DND-41 (cell line): ENCODE results near the gene SNTB2.

Experiments used
- ATAC-seq: fragments of 200-7000 bp; cut with Tn5 transposase; 3 replicates; pipeline ENCODE4 v1.9.1; 2021; ENCODE audit warnings: low read depth; ENCODE audit not compliant: insufficient read depth
- DNase-seq: peaks from one replicate; pipeline ENCODE4 v3.0.0-alpha.2; 2020
- H2AFZ ChIP-seq: 2 replicates; pipeline ENCODE4 v1.6.0; 2012; ENCODE audit warnings: low read depth, low read length
- H3K27ac ChIP-seq: 2 replicates; pipeline ENCODE4 v1.5.1; 2012; ENCODE audit warnings: low read length, inconsistent platforms
- H3K27me3 ChIP-seq: fragments of 200-600 bp; sonication (generic); 2 replicates; pipeline ENCODE4 v1.6.0; 2012; ENCODE audit warnings: low read length, mild to moderate bottlenecking, inconsistent platforms; ENCODE audit not compliant: insufficient read depth, poor library complexity
- H3K36me3 ChIP-seq: 2 replicates; pipeline ENCODE4 v1.5.1; 2012; ENCODE audit warnings: low read length, inconsistent platforms; ENCODE audit not compliant: insufficient read depth
- H3K4me1 ChIP-seq: 2 replicates; pipeline ENCODE4 v1.5.1; 2012; ENCODE audit warnings: mild to moderate bottlenecking, low read length; ENCODE audit not compliant: insufficient read depth
- H3K4me2 ChIP-seq: 2 replicates; pipeline ENCODE4 v1.6.0; 2012; ENCODE audit warnings: mild to moderate bottlenecking, moderate library complexity, low read length, inconsistent platforms; ENCODE audit not compliant: insufficient read depth
- H3K4me3 ChIP-seq, 2 experiments: fragments of 200-600 bp in 1 of 2; shearing (Covaris generic) in 1 of 2; 2 replicates each; pipeline ENCODE4 v1.5.1; 2012 to 2016; ENCODE audit warnings: inconsistent platforms in 2 of 2, low read length in 2 of 2, mild to moderate bottlenecking in 2 of 2, low read depth in 1 of 2, moderate library complexity in 1 of 2
- H3K79me2 ChIP-seq: 2 replicates; pipeline ENCODE4 v1.6.0; 2012; ENCODE audit warnings: low read length, inconsistent platforms; ENCODE audit not compliant: insufficient read depth
- H3K9ac ChIP-seq: 2 replicates; pipeline ENCODE4 v1.6.0; 2012; ENCODE audit warnings: low read depth, mild to moderate bottlenecking, inconsistent platforms, low read length, moderate library complexity
- H3K9me3 ChIP-seq: 2 replicates; pipeline ENCODE4 v1.5.1; 2012; ENCODE audit warnings: low read length, moderate library complexity, mild to moderate bottlenecking, inconsistent platforms; ENCODE audit not compliant: insufficient read depth, severe bottlenecking
- H4K20me1 ChIP-seq: 2 replicates; pipeline ENCODE4 v1.6.0; 2012; ENCODE audit warnings: low read length; ENCODE audit not compliant: insufficient read depth
- CTCF ChIP-seq: IDR thresholded peaks from 2 replicates; pipeline ENCODE4 v1.5.1; 2012; ENCODE audit warnings: borderline replicate concordance, low read length, moderate library complexity, mild to moderate bottlenecking; ENCODE audit not compliant: poor library complexity, severe bottlenecking; ENCODE audit errors: extremely low read depth
- EZH2 ChIP-seq: IDR thresholded peaks from 3 replicates; pipeline ENCODE4 v1.6.1; 2012; ENCODE audit warnings: borderline replicate concordance, low read depth, mild to moderate bottlenecking, moderate library complexity, low read length, inconsistent platforms; ENCODE audit not compliant: severe bottlenecking

SNTB2 gene

GRCh38 chr16:69340095-69340644 lies 153.2 kb downstream of the SNTB2 start:
- Histone ChIP-seq H3K4me1 (peaks cover 42% of the 10 kb centered on the region), H2AFZ (peak overlapping the region; percentile 86), H3K27ac (peak overlapping the region; percentile 85), H3K27me3 (no peaks in the 10 kb centered on the region), H3K9ac (peak overlapping the region; percentile 86), H3K9me3 (no peaks in the 10 kb centered on the region), H3K79me2 (peaks cover 62% of the 10 kb centered on the region), H3K36me3 (peaks cover 53% of the 10 kb centered on the region), H3K4me3 (peak overlapping the region; percentile 76 to 86), H3K4me2 (peak overlapping the region; percentile 96), H4K20me1 (no peaks in the 10 kb centered on the region; the same call in 1 of the 2 replicates)
- ATAC-seq, result no peak
- TF ChIP-seq CTCF (no peak), EZH2 (no peak)
- DNase-seq, result no peak

GRCh38 chr16:69344171-69344570 lies 157.2 kb downstream of the SNTB2 start:
- Histone ChIP-seq H3K36me3 (peaks cover 38% of the 10 kb centered on the region), H3K9ac (no peak overlapping the region), H3K27ac (no peak overlapping the region), H3K4me1 (peaks cover 24% of the 10 kb centered on the region), H4K20me1 (no peaks in the 10 kb centered on the region; the same call in 1 of the 2 replicates), H3K4me2 (no peak overlapping the region), H3K4me3 (no peak overlapping the region), H3K9me3 (no peaks in the 10 kb centered on the region), H3K79me2 (peaks cover 38% of the 10 kb centered on the region), H2AFZ (no peak overlapping the region), H3K27me3 (no peaks in the 10 kb centered on the region)
- no peak for ATAC-seq
- no peak for TF ChIP-seq EZH2
- TF ChIP-seq CTCF, result no peak
- no peak for DNase-seq

GRCh38 chr16:69345923-69346322 lies 159.0 kb downstream of the SNTB2 start:
- H4K20me1 ChIP-seq, result no peaks in the 10 kb centered on the region; the same call in 1 of the 2 replicates
- H3K4me2 ChIP-seq, result no peak overlapping the region
- H3K9ac ChIP-seq, result no peak overlapping the region
- H3K4me1 ChIP-seq, result peaks cover 15% of the 10 kb centered on the region
- H3K9me3 ChIP-seq, result no peaks in the 10 kb centered on the region
- no peak for DNase-seq
- peaks cover 37% of the 10 kb centered on the region for H3K36me3 ChIP-seq
- H3K4me3 ChIP-seq, result no peak overlapping the region
- no peaks in the 10 kb centered on the region for H3K27me3 ChIP-seq
- TF ChIP-seq EZH2 (no peak), CTCF (no peak)
- no peak for ATAC-seq
- H2AFZ ChIP-seq, result no peak overlapping the region
- no peak overlapping the region for H3K27ac ChIP-seq
- H3K79me2 ChIP-seq, result peaks cover 21% of the 10 kb centered on the region

GRCh38 chr16:69346683-69347082 lies 159.7 kb downstream of the SNTB2 start:
- peaks cover 8% of the 10 kb centered on the region for H3K4me1 ChIP-seq
- no peak overlapping the region for H3K4me3 ChIP-seq
- H3K27me3 ChIP-seq, result no peaks in the 10 kb centered on the region
- no peak overlapping the region for H3K4me2 ChIP-seq
- no peaks in the 10 kb centered on the region; the same call in 1 of the 2 replicates for H4K20me1 ChIP-seq
- TF ChIP-seq CTCF (no peak), EZH2 (no peak)
- ATAC-seq (peak; percentile 33; the same call in 1 of the 3 replicates), DNase-seq (no peak)
- no peak overlapping the region for H2AFZ ChIP-seq
- no peak overlapping the region for H3K9ac ChIP-seq
- peaks cover 29% of the 10 kb centered on the region for H3K36me3 ChIP-seq
- peaks cover 13% of the 10 kb centered on the region for H3K79me2 ChIP-seq
- no peak overlapping the region for H3K27ac ChIP-seq
- H3K9me3 ChIP-seq, result no peaks in the 10 kb centered on the region
